Upper lobe of right lung (tissue), 1 donor: Measurements from ENCODE around the gene FANCG. TPM values are rescaled to one million over a fixed set of nuclear protein-coding genes. Genes with fewer than 3 reads are reported as not detected.
A peak's percentile ranks its signal among the peaks of the same experiment; 100 is the strongest.

Experiments used
- ATAC-seq: fragments of 200-7000 bp; cut with Tn5 transposase; one replicate; pipeline ENCODE4 v1.9.1; 2020; ENCODE audit warnings: mild to moderate bottlenecking, moderate library complexity
- DNase-seq: peaks from one replicate; pipeline ENCODE4 v3.0.0-alpha.2; 2020
- H3K27ac ChIP-seq: fragments of 200-600 bp; one replicate; pipeline ENCODE4 v1.8.0; 2022
- H3K27me3 ChIP-seq: fragments of 200-600 bp; one replicate; pipeline ENCODE4 v1.8.0; 2022; ENCODE audit warnings: mild to moderate bottlenecking
- H3K36me3 ChIP-seq: fragments of 200-600 bp; one replicate; pipeline ENCODE4 v1.8.0; 2022
- H3K4me1 ChIP-seq: fragments of 200-600 bp; one replicate; pipeline ENCODE4 v1.8.0; 2022
- H3K4me3 ChIP-seq: fragments of 200-600 bp; one replicate; pipeline ENCODE4 v1.8.0; 2022; ENCODE audit warnings: mild to moderate bottlenecking
- H3K9me3 ChIP-seq: fragments of 200-600 bp; one replicate; pipeline ENCODE4 v1.8.0; 2022
- CTCF ChIP-seq: fragments of 200-600 bp; IDR thresholded peaks from one replicate; pipeline ENCODE4 v1.8.0; 2022; ENCODE audit warnings: antibody characterized with exemption
- intact Hi-C: fragments of 100-400 bp; cut with DNase I; formaldehyde crosslinking; loops from one replicate; pipeline ENCODE4 v1.11.0; 2022
- total RNA-seq: library from RNA; stranded (reverse); fragmentation: NEBNext Ultra II Directional; extraction: Animal tissue kit (Norgen Biotek cat#: 25700); gene quantifications from one replicate; pipeline ENCODE4 v1.2.1, GENCODE V29; 2021
- donor health status: DM: no; HTN: yes; CAD: no; lungs with severe emphysema.

The FANCG gene
- total RNA-seq, 1 donor from 2014 or later: 9.4 TPM

- TF ChIP-seq CTCF: no peak
- DNase-seq (peak; percentile 84), ATAC-seq (peak; percentile 19)
- H3K27me3 ChIP-seq: no peaks in the 10 kb centered on the region
- H3K4me1 ChIP-seq: peaks cover 54% of the 10 kb centered on the region
- H3K27ac ChIP-seq: peak overlapping the region; percentile 89
- H3K9me3 ChIP-seq: no peaks in the 10 kb centered on the region
- no peaks in the 10 kb centered on the region for H3K36me3 ChIP-seq
- peak overlapping the region; percentile 71 for H3K4me3 ChIP-seq
- intact Hi-C loops: loop anchor here (5.0 kb wide), 1 partner anchor 142 kb away; no protein-coding TSS in a partner anchor
These were observed 35.3 kb upstream of the FANCG start for GRCh38 chr9:35114840-35115628.

- H3K9me3 ChIP-seq: no peaks in the 10 kb centered on the region
- ATAC-seq (peak; percentile 22), DNase-seq (peak; percentile 87)
- peak overlapping the region; percentile 71 for H3K4me3 ChIP-seq
- intact Hi-C loops: no loop called here
- H3K36me3 ChIP-seq: no peaks in the 10 kb centered on the region
- peaks cover 57% of the 10 kb centered on the region for H3K4me1 ChIP-seq
- no peak for TF ChIP-seq CTCF
- no peaks in the 10 kb centered on the region for H3K27me3 ChIP-seq
- peak overlapping the region; percentile 89 for H3K27ac ChIP-seq
These were observed 34.5 kb upstream of the FANCG start for GRCh38 chr9:35114113-35114839.

- ATAC-seq (no peak), DNase-seq (no peak)
- H3K4me1 ChIP-seq: peaks cover 57% of the 10 kb centered on the region
- H3K9me3 ChIP-seq: no peaks in the 10 kb centered on the region
- peak overlapping the region; percentile 77 for H3K4me3 ChIP-seq
- intact Hi-C loops: no loop called here
- peaks cover 10% of the 10 kb centered on the region for H3K36me3 ChIP-seq
- TF ChIP-seq CTCF: no peak
- no peaks in the 10 kb centered on the region for H3K27me3 ChIP-seq
- peak overlapping the region; percentile 84 for H3K27ac ChIP-seq
These were observed 32.7 kb upstream of the FANCG start for GRCh38 chr9:35112257-35113020.

GRCh38 chr9:35111001-35111933 lies 31.5 kb upstream of the FANCG start:
- Histone ChIP-seq H3K27me3 (no peaks in the 10 kb centered on the region), H3K27ac (peak overlapping the region; percentile 87), H3K9me3 (no peaks in the 10 kb centered on the region), H3K36me3 (peaks cover 22% of the 10 kb centered on the region), H3K4me3 (peak overlapping the region; percentile 77), H3K4me1 (peaks cover 48% of the 10 kb centered on the region)
- ATAC-seq: peak; percentile 85
- TF ChIP-seq CTCF: no peak
- intact Hi-C loops: no loop called here
- peak; percentile 98 for DNase-seq

GRCh38 chr9:35110327-35110761 lies 30.6 kb upstream of the FANCG start:
- Histone ChIP-seq H3K9me3 (no peaks in the 10 kb centered on the region), H3K36me3 (peaks cover 31% of the 10 kb centered on the region), H3K27me3 (no peaks in the 10 kb centered on the region), H3K4me1 (peaks cover 47% of the 10 kb centered on the region), H3K4me3 (peak overlapping the region; percentile 77), H3K27ac (peak overlapping the region; percentile 87)
- no peak for TF ChIP-seq CTCF
- intact Hi-C loops: no loop called here
- ATAC-seq (no peak), DNase-seq (no peak)
